Loucy (cell line): ENCODE measurements around the gene RBM48.

Source experiments
- H2AFZ ChIP-seq: fragments of 200-600 bp; sonication (generic); 2 replicates; pipeline ENCODE4 v1.6.0; 2016; ENCODE audit warnings: antibody characterized with exemption, mild to moderate bottlenecking, low read length, moderate library complexity
- H3F3A ChIP-seq: fragments of 200-600 bp; 2 replicates; pipeline ENCODE4 v1.6.0; 2016; ENCODE audit warnings: antibody characterized with exemption, low read depth, mild to moderate bottlenecking
- H3K27me3 ChIP-seq: fragments of 200-600 bp; sonication (generic); 2 replicates; pipeline ENCODE4 v1.6.1; 2014; ENCODE audit warnings: low read length, mild to moderate bottlenecking; ENCODE audit not compliant: insufficient read depth, poor library complexity, severe bottlenecking
- H3K36me3 ChIP-seq: fragments of 200-600 bp; sonication (generic); 2 replicates; pipeline ENCODE4 v1.6.1; 2016; ENCODE audit warnings: low read length; ENCODE audit not compliant: insufficient read depth
- H3K4me1 ChIP-seq: fragments of 200-600 bp; sonication (generic); 2 replicates; pipeline ENCODE4 v1.5.1; 2014; ENCODE audit warnings: low read length, mild to moderate bottlenecking; ENCODE audit not compliant: insufficient read depth, poor library complexity, severe bottlenecking
- H3K4me2 ChIP-seq: fragments of 200-600 bp; sonication (generic); 2 replicates; pipeline ENCODE4 v1.6.0; 2014; ENCODE audit warnings: antibody characterized with exemption, low read length, low read depth, mild to moderate bottlenecking; ENCODE audit not compliant: poor library complexity, severe bottlenecking
- H3K4me3 ChIP-seq: fragments of 200-600 bp; sonication (generic); 2 replicates; pipeline ENCODE4 v1.5.1; 2014; ENCODE audit warnings: low read length, mild to moderate bottlenecking, mixed read lengths; ENCODE audit not compliant: poor library complexity, severe bottlenecking
- H3K79me2 ChIP-seq: fragments of 200-600 bp; sonication (generic); 2 replicates; pipeline ENCODE4 v1.6.1; 2014; ENCODE audit warnings: low read length; ENCODE audit not compliant: insufficient read depth
- H3K9ac ChIP-seq: fragments of 200-600 bp; sonication (generic); 2 replicates; pipeline ENCODE4 v1.6.0; 2014; ENCODE audit warnings: mild to moderate bottlenecking, low read depth, low read length, moderate library complexity; ENCODE audit not compliant: poor library complexity, severe bottlenecking
- H3K9me2 ChIP-seq: fragments of 200-600 bp; sonication (generic); replicated peaks from 2 replicates; pipeline ENCODE4 v1.6.1; 2016; ENCODE audit warnings: low read depth, low read length, mixed read lengths
- H3K9me3 ChIP-seq: fragments of 200-600 bp; sonication (generic); 2 replicates; pipeline ENCODE4 v1.6.1; 2014; ENCODE audit warnings: mild to moderate bottlenecking, antibody characterized with exemption, low read length, low read depth; ENCODE audit not compliant: insufficient read depth
- H4K20me1 ChIP-seq: fragments of 200-600 bp; sonication (generic); 2 replicates; pipeline ENCODE4 v1.6.0; 2014; ENCODE audit warnings: antibody characterized with exemption, low read length, mild to moderate bottlenecking; ENCODE audit not compliant: insufficient read depth, poor library complexity, severe bottlenecking
- CTCF ChIP-seq: fragments of 200-600 bp; sonication (generic); conservative IDR thresholded peaks from 2 replicates; pipeline ENCODE4 v1.5.1; 2014; ENCODE audit warnings: mild to moderate bottlenecking, antibody characterized with exemption, low read length
- EZH2phosphoT487 ChIP-seq: fragments of 200-600 bp; IDR thresholded peaks from 2 replicates; pipeline ENCODE4 v1.6.1; 2018; ENCODE audit warnings: antibody characterized with exemption, mild to moderate bottlenecking, moderate library complexity, borderline replicate concordance

Gene RBM48

DNA sequence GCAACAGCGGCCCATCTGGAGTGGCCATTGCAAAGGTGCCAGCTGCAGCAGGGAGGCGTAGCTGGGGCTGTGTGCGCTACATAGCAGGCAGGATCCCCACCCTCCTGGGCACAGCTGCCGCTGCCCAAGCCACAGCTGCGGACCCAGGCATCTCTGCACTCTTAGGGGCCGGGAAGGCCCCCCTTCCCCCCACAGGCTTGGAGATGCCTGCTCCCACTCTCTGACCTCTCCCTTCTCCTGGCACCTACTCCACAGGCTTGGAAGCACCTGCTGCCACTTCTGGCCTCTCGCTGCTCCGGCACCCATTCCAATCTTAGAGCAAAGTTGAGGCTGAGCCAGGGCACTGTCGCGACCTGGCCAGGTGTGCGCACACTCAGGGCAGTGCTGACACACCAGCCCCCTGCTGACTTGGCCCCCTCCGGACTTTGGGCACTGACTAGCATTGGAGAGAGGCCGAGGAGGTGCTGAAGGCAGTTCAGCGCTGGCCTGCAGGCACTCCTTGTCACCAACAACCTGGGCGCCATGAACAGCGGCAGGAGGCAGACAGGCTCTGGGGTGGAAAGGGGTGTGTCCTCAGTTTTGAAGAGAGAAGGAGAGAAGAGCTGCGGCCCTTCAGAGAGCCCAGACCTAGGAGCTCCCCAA lies 18.4 kb downstream of the RBM48 start:
- Histone ChIP-seq H4K20me1 (no peaks in the 10 kb centered on the region), H3K4me3 (no peak overlapping the region), H3K9me2 (no peaks in the 10 kb centered on the region), H3K36me3 (no peaks in the 10 kb centered on the region), H2AFZ (no peak overlapping the region), H3K79me2 (no peaks in the 10 kb centered on the region), H3K9ac (no peak overlapping the region), H3K27me3 (no peaks in the 10 kb centered on the region), H3K4me1 (no peaks in the 10 kb centered on the region), H3F3A (no peaks in the 10 kb centered on the region), H3K9me3 (no peaks in the 10 kb centered on the region), H3K4me2 (no peak overlapping the region)
- TF ChIP-seq CTCF (no peak), EZH2phosphoT487 (no peak)

- Histone ChIP-seq H2AFZ (no peak overlapping the region), H3K9me2 (no peaks in the 10 kb centered on the region), H3F3A (no peaks in the 10 kb centered on the region), H3K79me2 (no peaks in the 10 kb centered on the region), H3K27me3 (no peaks in the 10 kb centered on the region), H4K20me1 (no peaks in the 10 kb centered on the region), H3K9me3 (no peaks in the 10 kb centered on the region), H3K9ac (no peak overlapping the region), H3K4me2 (no peak overlapping the region), H3K4me3 (no peak overlapping the region), H3K4me1 (no peaks in the 10 kb centered on the region), H3K36me3 (no peaks in the 10 kb centered on the region)
- TF ChIP-seq CTCF, result no peak
- TF ChIP-seq EZH2phosphoT487, result no peak
Measured at GRCh38 chr7:92547579-92547978, 19.0 kb downstream of the RBM48 start.

DNA sequence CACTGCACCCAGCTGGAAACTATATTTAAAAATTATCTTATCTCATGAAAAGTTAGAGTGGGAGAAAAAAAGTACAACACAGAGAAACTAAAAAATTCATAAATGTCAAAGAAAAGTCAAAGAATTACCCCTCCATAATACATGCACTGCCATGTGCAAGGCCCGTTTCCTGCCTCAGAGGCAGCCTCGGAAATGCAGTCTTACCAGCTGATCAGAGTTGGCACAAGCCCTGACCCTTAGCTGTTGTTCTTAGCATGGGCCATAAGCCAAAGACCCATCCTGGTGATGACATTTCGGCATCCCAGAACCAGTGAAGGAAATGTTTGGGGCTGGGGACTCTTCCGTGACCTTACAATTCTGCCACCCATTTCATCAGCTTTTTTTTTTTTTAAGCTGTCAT lies 21.6 kb downstream of the RBM48 start:
- H3K4me3 ChIP-seq, result no peak overlapping the region
- no peaks in the 10 kb centered on the region for H4K20me1 ChIP-seq
- no peaks in the 10 kb centered on the region for H3K36me3 ChIP-seq
- H3K27me3 ChIP-seq, result no peaks in the 10 kb centered on the region
- no peak overlapping the region for H3K9ac ChIP-seq
- no peaks in the 10 kb centered on the region for H3K79me2 ChIP-seq
- H3K4me2 ChIP-seq, result no peak overlapping the region
- H2AFZ ChIP-seq, result no peak overlapping the region
- no peaks in the 10 kb centered on the region for H3K9me3 ChIP-seq
- no peaks in the 10 kb centered on the region for H3F3A ChIP-seq
- H3K9me2 ChIP-seq, result no peaks in the 10 kb centered on the region
- H3K4me1 ChIP-seq, result no peaks in the 10 kb centered on the region
- TF ChIP-seq CTCF, result no peak
- no peak for TF ChIP-seq EZH2phosphoT487
